DMS153 treated with DMSO at 0.1 percent for 48 hours (cell line): ENCODE data around the gene PPM1B.
"Not testable (repeated sequence)": the region's sequence is repeated elsewhere in the genome, so short reads cannot be mapped to it uniquely, and the experiment has no call there.

ENCODE experiments used
- DNase-seq: peaks from one replicate; lab custom pipeline; 2025; ENCODE audit not compliant: unreplicated experiment; lab: John Stamatoyannopoulos, UW

Gene PPM1B

GRCh38 chr2:44195714-44196113, 27.0 kb downstream of the PPM1B start:
- DNase-seq = no peak

- DNase-seq = no peak
These were observed 29.1 kb downstream of the PPM1B start for GRCh38 chr2:44197816-44198215.

- DNase-seq = no peak
These were observed 31.3 kb downstream of the PPM1B start for GRCh38 chr2:44200011-44200410.

GRCh38 chr2:44200759-44201158, 32.1 kb downstream of the PPM1B start:
- no peak for DNase-seq

- no peak for DNase-seq
These were observed 33.0 kb downstream of the PPM1B start for GRCh38 chr2:44201648-44202165.

- no peak for DNase-seq
These were observed 34.9 kb downstream of the PPM1B start for GRCh38 chr2:44203542-44203941.

- no peak for DNase-seq
These were observed 36.5 kb downstream of the PPM1B start for GRCh38 chr2:44205169-44205568.

GRCh38 chr2:44207102-44207501, 38.4 kb downstream of the PPM1B start:
- DNase-seq = no peak

- not testable (repeated sequence) for DNase-seq
These were observed 39.0 kb downstream of the PPM1B start for GRCh38 chr2:44207648-44208047.

- no peak for DNase-seq
These were observed 41.7 kb downstream of the PPM1B start for GRCh38 chr2:44210362-44210761.

GRCh38 chr2:44211183-44211582, 42.5 kb downstream of the PPM1B start:
- DNase-seq = no peak

GRCh38 chr2:44212302-44212701, 43.6 kb downstream of the PPM1B start:
- no peak for DNase-seq

- no peak for DNase-seq
These were observed 47.2 kb downstream of the PPM1B start for GRCh38 chr2:44215827-44216226.

- DNase-seq = no peak
These were observed 50.1 kb downstream of the PPM1B start for GRCh38 chr2:44218771-44219170.

- DNase-seq = no peak
These were observed 58.1 kb downstream of the PPM1B start for GRCh38 chr2:44226753-44227152.

- DNase-seq = no peak
These were observed 61.7 kb downstream of the PPM1B start for GRCh38 chr2:44230378-44230777.

GRCh38 chr2:44233450-44234128, 64.9 kb downstream of the PPM1B start:
- peak; percentile 30 for DNase-seq

- no peak for DNase-seq
These were observed 68.5 kb downstream of the PPM1B start for GRCh38 chr2:44237221-44237620.

GRCh38 chr2:44242904-44243303, 74.2 kb downstream of the PPM1B start:
- no peak for DNase-seq

- DNase-seq = peak; percentile 85
These were observed 75.6 kb downstream of the PPM1B start for GRCh38 chr2:44244135-44244871.

GRCh38 chr2:44245083-44245861, 76.6 kb downstream of the PPM1B start:
- DNase-seq = no peak

- DNase-seq = no peak
These were observed 77.8 kb downstream of the PPM1B start for GRCh38 chr2:44246436-44246835.
